Head of caudate nucleus (tissue), 42 donors: Measurements from ENCODE around the gene ZMYM4.
"Not testable (repeated sequence)": the region's sequence is repeated elsewhere in the genome, so short reads cannot be mapped to it uniquely, and the experiment has no call there.

Experiments
- DNase-seq, 42 donors: peaks; one replicate each; pipeline versions ENCODE4 v3.0.0 to v3.0.0-alpha.2; 2020 to 2021; ENCODE audit warnings: mixed read lengths in 7 of 42
- intact Hi-C: fragments of 100-400 bp; cut with DNase I; formaldehyde crosslinking; loops from one replicate; pipeline ENCODE4 v1.15.0; 2022

Gene ZMYM4

DNA sequence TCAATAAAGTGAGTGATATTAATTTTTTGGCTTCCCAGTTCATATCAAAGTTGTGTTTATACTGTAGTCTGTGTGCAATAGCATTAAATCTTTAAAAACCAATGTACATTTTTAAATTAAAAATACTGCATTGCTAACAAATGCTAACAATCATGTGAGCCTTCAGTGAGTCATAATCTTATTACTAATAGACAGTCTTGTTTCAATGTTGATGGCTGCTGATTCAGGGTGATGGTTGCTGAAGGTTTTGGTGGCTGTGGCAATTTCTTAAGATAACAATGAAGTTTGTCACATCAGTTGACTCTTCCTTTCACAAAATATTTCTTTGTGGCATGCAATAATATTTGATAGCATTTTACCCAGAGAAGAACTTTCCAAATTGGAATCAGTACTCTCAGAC lies 109.0 kb downstream of the ZMYM4 start:
- intact Hi-C loops, result no loop called here
- no peak for DNase-seq

DNA sequence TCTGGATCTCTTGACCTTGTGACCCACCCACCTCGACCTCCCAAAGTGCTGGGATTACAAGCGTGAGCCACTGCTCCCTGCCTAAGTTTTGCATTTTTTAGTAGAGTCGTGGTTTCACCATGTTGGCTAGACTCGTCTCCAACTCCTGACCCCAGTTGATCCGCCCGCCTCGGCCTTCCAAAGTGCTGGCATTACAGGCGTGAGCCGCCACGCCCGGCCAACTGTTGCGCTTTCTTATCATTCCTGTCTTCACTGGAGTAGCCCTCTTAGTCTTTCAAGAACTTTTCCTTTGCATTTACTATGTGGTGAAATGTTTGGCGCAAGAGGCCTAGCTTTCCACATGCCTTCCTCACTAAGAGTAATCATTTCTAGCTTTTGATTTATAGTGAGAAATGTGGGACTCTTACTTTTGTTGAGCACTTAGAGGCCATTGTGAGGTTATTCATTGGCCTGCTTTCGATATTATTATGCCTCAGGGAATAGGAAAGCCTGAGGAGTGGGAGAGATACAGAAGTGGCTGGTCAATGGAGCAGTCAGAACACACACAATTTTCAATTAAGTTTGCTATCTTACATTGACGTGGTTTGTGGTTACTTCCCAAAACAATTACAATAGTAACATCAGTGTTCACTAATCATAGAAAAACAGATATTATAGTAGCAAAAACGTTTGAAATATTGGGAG lies 111.0 kb downstream of the ZMYM4 start:
- intact Hi-C loops, result no loop called here
- DNase-seq, result no peak

DNA sequence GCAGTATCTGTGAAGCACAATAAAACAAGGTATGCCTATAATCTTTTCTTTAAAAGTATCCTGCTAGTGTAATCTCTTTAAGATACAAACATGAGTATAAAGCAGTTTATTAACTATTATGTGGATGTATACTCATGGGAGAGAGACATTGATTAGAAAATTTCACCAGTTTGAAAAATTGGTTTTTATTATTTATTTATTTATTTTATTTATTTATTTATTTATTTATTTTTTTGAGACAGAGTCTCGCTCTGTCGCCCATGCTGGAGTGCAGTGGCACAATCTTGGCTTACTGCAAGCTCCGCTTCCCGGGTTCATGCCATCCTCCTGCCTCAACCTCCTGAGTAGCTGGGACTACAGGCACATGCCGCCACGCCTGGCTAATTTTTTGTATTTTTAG lies 111.6 kb downstream of the ZMYM4 start:
- DNase-seq, intact Hi-C loops: not testable (repeated sequence)

DNA sequence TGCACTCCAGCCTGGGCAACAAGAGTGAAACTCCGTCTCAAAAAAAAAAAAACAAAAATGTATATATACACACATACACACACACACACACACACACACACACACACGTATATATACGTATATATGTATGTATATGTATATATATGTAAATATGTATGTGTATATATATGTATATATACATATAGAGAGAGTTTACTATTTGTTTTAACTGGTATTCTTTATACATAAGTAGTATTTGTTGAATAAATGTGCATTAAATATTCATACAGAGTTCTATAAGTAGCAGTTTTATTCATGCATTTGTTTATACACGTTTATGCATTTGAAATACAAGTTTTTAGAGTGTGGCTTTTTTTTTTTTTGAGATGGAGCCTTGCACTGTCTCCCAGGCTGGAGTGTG lies 113.6 kb downstream of the ZMYM4 start:
- intact Hi-C loops, result no loop called here
- DNase-seq, result no peak

DNA sequence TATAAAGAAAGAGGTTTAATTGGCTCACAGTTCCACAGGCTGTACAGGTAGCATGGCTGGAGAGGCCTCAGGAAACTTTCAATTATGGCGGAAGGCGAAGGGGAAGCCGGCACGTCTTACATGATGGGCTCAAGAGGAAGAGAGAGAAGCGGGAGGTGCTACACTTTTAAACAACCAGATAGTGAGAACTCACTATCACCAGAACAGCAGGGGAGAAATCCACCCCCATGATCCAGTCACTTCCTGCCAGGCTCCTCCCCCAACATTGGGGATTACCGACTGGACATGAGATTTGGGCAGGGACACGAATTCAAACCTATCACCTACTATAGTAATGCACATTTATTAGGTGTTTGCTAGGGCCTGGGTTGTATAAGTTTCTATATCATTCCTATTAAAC lies 117.8 kb downstream of the ZMYM4 start:
- intact Hi-C loops, result no loop called here
- DNase-seq, result no peak

DNA sequence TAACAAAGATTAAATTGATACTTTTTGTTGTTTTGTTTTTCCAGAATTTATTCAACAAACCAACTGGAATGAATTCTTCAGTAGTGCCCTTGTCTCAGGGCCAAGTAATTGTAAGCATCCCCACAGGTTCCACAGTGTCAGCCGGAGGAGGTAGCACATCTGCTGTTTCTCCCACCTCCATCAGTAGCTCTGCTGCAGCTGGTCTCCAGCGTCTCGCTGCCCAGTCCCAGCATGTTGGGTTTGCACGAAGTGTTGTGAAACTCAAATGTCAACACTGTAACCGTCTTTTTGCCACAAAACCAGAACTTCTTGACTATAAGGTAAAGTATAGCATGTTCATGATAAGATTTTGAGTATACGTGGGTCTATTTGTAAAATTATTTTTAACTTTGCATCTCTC lies 118.5 kb downstream of the ZMYM4 start:
- intact Hi-C loops, result no loop called here
- no peak for DNase-seq

DNA sequence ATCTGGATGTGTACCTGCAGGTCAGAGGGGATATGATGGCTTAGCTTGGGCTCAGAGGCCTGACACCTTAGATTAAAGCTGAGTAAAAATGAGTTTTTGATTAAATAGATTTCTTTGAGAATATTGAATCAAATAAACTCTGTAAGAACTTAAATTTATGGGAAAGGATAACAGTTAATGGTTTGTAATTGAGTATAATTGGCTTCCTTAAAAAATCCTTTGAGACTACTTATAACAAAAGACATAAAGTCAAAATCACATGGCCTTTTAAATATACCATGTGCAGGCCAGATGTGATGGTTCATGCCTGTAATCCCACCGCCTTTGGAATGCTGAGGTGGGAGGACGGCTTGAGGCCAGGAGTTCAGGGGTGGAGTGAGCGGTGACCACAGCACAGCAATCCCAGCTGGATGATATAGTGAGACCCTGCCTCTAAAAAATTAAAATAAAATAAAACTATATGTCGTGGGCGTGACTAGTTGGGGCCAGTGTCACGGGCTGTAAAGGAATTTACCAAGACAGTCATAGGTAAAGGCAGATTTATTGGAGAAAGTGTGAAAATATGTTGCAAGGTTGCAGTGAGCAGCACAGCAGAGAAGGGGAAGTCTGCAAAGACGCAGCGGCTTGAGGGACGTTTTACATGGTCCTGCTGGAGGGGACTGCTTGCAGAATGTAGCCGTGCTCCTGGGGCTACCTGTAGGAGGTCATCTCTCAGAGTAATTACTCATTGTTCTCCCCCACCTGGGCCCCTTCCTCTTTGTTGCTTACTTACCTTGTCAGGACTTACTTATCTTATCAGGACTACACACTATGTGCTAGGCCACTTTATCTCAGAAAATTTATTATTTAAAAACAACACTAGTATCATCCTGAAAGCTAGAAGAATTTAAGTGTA lies 122.3 kb downstream of the ZMYM4 start:
- DNase-seq, result no peak
- intact Hi-C loops, result no loop called here

DNA sequence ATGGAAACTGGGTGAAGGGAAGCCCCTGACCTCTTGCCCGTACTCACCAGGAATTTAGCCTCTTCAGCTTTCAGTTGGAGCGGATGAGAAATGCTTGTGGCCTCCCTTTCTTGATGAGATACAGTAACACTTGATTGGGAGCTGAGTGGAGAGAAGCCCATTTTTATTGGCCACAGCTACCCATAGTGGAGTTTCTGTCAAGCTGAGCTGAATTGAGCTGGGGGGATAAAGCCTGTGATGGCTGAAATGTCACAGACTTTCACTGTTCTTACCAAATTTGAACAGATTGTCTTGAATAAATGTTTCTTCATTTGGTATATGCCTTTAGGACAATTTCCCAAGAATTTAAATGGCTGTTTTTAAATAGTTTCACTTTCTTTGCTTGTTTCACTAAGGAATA lies 125.9 kb downstream of the ZMYM4 start:
- intact Hi-C loops, result no loop called here

DNA sequence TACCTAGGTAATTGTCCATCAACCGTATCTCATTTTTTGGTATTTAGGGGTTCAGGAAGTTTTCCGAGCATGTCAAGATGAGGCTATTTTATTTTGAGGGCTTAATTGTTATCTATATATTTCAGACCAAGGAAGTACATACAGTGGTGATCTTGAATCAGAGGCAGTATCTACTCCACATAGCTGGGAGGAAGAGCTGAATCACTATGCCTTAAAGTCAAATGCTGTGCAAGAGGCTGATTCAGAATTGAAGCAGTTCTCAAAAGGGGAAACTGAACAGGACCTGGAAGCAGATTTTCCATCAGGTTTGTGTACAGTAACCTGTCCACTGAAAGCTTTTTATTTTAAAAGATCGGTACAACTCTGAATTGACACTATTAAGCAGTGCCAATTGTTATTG lies 130.2 kb downstream of the ZMYM4 start:
- intact Hi-C loops, result no loop called here
- DNase-seq, result no peak

More for the DNA sequence above, 125.9 kb downstream of the ZMYM4 start:
- no peak for DNase-seq

DNA sequence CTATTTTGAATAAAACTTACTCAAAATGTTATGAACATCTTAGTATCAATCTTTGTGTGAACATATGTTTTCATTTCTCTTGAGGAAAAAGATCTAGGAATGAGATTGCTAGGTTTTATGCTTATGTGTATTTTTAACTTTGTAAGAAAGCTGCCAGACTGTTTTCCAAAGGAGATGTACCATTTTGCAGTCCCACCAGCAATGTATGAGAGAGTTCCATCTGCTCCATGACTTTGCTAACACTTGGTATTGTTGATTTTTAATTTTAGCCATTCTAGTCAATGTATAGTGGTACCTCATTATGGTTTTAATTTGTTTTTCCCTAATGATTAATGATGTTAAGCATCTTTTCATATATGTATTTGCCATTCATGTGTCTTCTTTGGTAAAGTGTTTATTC lies 132.5 kb downstream of the ZMYM4 start:
- intact Hi-C loops, result no loop called here
- DNase-seq, result no peak

DNA sequence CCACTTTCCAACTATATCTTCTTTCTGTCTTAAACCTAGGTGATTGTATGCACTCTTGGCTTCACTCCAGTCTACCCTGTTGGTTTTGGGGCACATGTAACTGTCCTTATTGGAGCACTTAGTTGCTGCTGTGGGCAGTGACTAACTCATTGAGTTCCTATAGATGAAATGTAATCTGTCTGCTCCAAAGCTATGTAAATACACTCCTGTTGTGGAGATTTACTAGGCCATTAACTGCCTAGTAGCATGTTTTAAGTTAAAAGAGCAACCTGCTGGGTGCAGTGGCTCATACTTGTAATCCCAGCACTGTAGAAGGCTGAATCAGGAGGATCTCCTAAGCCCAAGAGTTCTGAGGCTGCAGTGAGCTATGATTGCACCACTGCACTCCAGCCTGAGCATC lies 137.6 kb downstream of the ZMYM4 start:
- intact Hi-C loops, result no loop called here
- no peak for DNase-seq

DNA sequence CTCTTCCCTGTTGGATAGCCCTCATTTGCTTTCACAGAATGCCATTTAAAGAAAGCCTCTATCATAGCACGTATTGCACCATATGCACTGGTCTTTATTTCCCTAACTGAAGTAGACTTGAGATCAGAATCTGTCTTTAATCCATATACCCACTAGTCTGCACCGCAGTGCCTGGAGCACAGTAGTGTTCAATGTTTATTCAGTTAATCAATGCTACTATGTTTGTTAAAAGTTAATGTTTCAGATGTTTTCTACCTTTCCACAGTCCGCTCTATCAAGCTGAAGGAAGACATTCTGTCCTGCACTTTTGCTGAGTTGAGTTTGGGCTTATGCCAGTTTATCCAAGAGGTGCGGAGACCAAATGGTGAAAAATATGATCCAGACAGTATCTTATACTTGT lies 139.2 kb downstream of the ZMYM4 start:
- intact Hi-C loops, result no loop called here

DNA sequence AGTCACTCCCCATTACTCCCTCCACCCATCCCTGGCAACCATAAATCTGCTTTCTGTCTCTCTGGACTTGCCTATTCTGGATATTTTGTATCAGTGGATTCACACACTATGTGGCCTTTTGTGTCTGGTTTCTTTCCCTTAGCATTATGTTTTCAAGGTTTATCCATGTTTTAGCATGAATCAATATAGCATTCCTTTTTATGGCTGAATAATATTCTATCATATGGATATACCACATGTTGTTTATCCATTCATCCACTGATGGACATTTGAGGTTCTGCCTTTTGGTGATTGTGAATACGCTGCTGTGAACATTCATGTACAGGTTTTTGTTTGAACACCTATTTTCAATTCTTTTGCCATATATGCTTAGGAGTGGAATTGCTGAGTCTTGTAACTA lies 140.4 kb downstream of the ZMYM4 start:
- intact Hi-C loops, result no loop called here
- DNase-seq, result no peak

More for the DNA sequence above, 139.2 kb downstream of the ZMYM4 start:
- DNase-seq, result no peak

DNA sequence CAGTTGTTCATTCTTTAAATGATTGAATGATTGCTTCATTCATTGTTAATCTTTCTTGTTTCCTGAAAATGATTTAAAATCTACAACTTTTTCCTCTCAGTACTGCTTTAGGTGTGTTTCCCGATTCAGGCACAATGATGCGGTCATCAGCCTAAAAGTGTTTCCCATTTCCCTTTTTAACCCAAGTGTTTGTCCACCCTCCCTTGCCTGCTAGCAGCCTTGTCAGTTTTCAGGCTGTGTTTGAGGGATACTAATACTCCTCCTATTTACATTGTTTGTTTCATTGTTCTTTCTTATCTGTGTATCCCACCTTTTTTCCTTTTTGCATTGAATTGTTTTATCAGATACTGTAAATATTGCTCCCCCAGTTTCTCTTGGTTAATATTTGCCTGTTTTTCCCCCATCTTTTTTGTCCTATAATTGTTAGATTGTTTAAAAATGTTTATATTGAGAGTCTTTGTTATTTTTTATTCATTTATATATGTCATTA lies 157.6 kb downstream of the ZMYM4 start:
- no peak for DNase-seq
- intact Hi-C loops, result no loop called here

DNA sequence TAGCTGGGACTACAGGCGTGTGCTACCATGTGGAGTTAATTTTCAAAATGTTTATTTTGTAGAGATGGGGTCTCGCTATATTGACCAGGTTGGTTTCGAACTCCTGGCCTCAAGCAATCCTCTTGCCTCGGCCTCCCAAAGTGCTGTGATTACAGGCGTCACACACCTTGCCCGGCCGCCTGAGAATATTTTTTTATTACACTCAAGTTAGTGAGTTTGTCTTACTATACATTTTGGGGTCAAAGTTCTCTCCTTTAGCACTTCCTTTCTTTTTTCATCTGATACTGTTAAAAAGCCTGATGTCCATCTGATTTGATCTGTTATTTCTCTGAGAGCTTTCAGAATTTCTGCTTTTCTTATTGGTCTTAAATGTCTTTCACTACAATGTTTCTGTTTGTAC lies 159.9 kb downstream of the ZMYM4 start:
- no peak for DNase-seq
- intact Hi-C loops, result no loop called here

DNA sequence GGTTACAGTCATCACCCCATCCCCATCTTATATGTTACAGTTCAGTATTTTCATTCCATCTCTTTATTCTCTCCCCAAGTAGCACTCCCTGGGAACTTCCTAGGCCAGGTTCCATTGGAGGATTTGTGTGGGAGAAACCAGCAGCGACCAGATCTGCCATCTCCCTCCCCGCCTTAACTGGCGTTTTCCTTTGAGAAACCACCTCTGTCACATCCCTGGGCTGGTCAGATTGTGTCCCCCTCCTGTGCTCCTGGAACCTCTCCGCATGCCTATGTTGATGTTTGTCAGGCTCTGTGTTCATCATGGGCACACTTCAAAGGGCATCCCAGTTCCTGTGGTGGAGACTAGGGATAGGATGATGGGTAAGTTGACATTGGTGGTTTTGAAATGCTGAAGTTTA lies 162.3 kb downstream of the ZMYM4 start:
- intact Hi-C loops, result no loop called here
- DNase-seq, result no peak

DNA sequence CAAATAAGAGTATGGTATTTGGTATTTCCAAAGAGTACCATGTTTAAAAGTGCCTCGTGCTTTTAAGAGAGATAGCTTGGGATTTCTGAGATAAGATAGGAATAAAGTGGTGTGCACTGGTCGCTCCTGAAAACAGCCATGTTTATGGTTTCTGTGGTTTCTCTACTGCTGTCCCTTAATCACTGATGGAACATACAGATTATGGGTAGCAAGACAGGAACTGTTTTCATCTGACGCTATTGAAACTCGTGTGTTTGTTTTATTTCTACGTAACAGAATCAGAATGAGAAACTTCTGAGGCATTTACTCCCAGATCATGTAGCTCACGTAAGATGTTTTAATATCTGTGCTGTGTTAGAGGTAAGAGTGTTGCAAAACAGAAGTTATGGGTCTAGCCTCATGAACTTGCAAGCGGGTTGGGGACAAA lies 162.7 kb downstream of the ZMYM4 start:
- intact Hi-C loops, result no loop called here
- no peak for DNase-seq

DNA sequence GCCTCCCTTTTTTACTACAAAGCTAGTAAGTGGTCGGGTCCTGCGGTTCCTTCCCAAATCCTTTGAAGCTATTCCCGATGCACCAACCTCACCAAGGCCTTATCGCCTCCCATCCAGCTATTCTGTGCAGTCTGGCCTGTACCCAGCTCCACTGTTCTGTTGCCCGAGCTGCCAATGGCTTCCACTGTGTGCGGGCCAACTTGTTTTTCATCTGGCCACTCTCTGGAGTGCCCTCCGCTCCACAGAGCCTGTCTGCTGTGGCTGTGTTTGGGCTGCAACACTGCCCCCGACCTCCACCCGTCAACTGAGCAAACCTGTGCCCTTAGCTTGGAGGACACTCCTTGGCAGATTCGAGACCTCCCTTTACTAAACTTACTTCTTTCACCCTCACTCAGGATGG lies 163.7 kb downstream of the ZMYM4 start:
- intact Hi-C loops, result no loop called here
- peak in 33 of 42 donors; percentile 13 to 81 (median 55) for DNase-seq

DNA sequence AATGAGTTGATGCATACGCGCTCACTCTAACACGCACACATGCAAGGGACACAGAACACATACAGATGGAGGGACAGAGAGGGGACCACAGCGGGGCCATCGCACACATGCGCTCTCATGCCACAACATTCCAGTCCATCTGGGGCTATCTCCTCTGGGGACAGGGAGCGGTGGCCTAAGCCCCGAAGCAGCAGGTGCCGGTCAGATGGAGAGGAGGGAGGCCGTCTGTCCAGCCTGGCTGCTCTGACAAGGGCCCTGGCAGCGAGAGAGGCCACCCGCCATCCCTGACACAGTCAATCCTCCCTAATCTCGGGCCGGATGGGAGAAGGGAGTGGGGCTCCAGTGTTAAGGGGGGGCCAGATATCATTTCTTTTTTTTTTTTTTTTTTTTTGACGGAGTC lies 165.2 kb downstream of the ZMYM4 start:
- intact Hi-C loops, result no loop called here
- no peak for DNase-seq

DNA sequence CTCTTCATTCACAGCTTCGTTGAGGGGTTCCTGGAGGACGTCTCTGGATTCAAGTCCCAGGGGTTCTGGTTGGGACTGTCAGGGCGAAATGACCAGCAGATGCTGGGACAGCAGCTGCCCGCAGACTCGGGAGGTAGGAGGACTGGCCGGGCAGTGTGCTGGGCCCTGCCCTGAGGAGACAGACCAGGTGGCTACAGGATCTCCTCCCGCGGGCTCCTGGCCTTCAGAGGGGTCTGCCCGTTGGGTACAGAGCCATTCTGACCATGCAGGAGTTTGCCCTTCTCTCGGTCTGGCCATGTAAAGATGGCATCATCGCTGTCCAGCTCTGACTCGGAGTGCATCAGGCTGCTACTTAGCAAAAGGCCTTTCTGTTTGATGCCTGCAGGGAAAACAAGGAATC lies 166.2 kb downstream of the ZMYM4 start:
- no peak for DNase-seq
- intact Hi-C loops, result no loop called here

DNA sequence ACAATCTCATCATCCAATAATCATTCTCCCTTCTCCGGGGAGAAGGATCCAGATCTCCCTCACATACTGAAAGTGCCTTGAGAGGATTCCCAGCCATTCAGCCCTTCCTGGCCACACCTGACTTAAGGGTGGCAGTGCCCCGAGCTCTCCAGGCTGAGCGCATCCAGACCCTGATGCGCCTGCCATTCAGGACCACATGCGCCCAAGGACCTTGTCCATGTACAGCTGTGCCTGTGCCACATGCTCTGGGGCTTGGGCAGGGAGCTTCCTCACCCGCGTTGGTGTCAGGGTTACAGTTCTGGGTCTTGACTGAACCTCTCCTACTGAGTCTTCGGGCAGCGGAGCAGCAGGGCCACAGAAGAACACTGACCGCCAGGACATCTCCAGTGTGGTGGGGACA lies 167.6 kb downstream of the ZMYM4 start:
- DNase-seq, result no peak
- intact Hi-C loops, result no loop called here
